HCT116 (cell line): Measurements from ENCODE around the gene RBBP8. TPM values are rescaled to one million over a fixed set of nuclear protein-coding genes. Genes with fewer than 3 reads are reported as not detected.

ENCODE experiments used
- ATAC-seq: fragments of 200-7000 bp; cut with Tn5 transposase; 2 replicates; pipeline ENCODE4 v1.9.1; 2020; ENCODE audit warnings: mild to moderate bottlenecking, moderate library complexity
- BruUV-seq: library from RNA; stranded (reverse); fragments of 400-500 nt; replicated peaks from 2 replicates; lab custom pipeline; 2021; lab: Mats Ljungman, UMichigan
- CTCF ChIA-PET: fragments of 300-600 bp; sonication (Branson Sonifier 250); formaldehyde crosslinking; loops from one replicate; lab custom pipeline; 2021; ENCODE audit warnings: antibody characterized with exemption; lab: Charles Lee
- POLR2A ChIA-PET: fragments of 300-600, 350-600 bp; sonication (Branson Sonifier 250); formaldehyde crosslinking; loops from one replicate; lab custom pipeline; 2021; ENCODE audit warnings: antibody characterized with exemption; lab: Charles Lee
- RAD21 ChIA-PET, 2 experiments: fragments of 300-600 bp; sonication (Branson Sonifier 250); formaldehyde crosslinking; loops; one replicate each; lab custom pipeline; 2023; ENCODE audit warnings: low total read pairs in 2 of 2; ENCODE audit not compliant: uncharacterized antibody in 2 of 2, unreplicated experiment in 2 of 2, low non-redundant PET in 1 of 2; lab: Charles Lee
- DNase-seq: peaks from one replicate; pipeline ENCODE4 v3.0.0-alpha.2; 2010; ENCODE audit warnings: low read depth, low spot score
- H2AFZ ChIP-seq: fragments of 200-600 bp; shearing (Covaris generic), sonication (generic); 2 replicates; pipeline ENCODE4 v1.6.1; 2017; ENCODE audit warnings: low read depth, mixed run types, mixed read lengths, antibody characterized with exemption, low read length; ENCODE audit not compliant: poor library complexity, severe bottlenecking
- H3K27ac ChIP-seq: 2 replicates; pipeline ENCODE4 v1.5.1; 2012; ENCODE audit warnings: low read depth, low read length
- H3K27me3 ChIP-seq: fragments of 200-600 bp; sonication (generic); 2 replicates; pipeline ENCODE4 v1.6.1; 2016; ENCODE audit warnings: mixed run types, low read length, mixed read lengths; ENCODE audit not compliant: insufficient read depth
- H3K36me3 ChIP-seq, 2 experiments: fragments of 200-500 bp in 1 of 2; fragments of 200-600 bp in 1 of 2; sonication (Bioruptor generic) in 1 of 2; sonication (generic) in 1 of 2; 2 replicates each; pipeline versions ENCODE4 v1.5.1 to v1.6.1; 2014 to 2016; ENCODE audit warnings: low read length in 2 of 2, inconsistent platforms in 1 of 2, mixed read lengths in 1 of 2, mixed run types in 1 of 2; ENCODE audit not compliant: insufficient read depth in 2 of 2, control insufficient read depth in 1 of 2
- H3K4me1 ChIP-seq, 2 experiments: fragments of 200-600 bp in 1 of 2; sonication (generic) in 1 of 2; 2 replicates each; pipeline versions ENCODE4 v1.5.1 to v1.6.1; 2012 to 2017; ENCODE audit warnings: low read length in 2 of 2, inconsistent platforms in 1 of 2, mild to moderate bottlenecking in 1 of 2, mixed read lengths in 1 of 2, mixed run types in 1 of 2, moderate library complexity in 1 of 2; ENCODE audit not compliant: insufficient read depth in 2 of 2, control insufficient read depth in 1 of 2
- H3K4me2 ChIP-seq: fragments of 200-600 bp; sonication (generic); 2 replicates; pipeline ENCODE4 v1.6.1; 2017; ENCODE audit warnings: mixed run types, low read length, mixed read lengths
- H3K4me3 ChIP-seq, 2 experiments: fragments of 200-600 bp in 1 of 2; sonication (generic) in 1 of 2; replicated peaks in 1 of 2; 2 replicates each; pipeline ENCODE4 v1.5.1; 2011 to 2016; ENCODE audit warnings: low read length in 2 of 2, control low read depth in 1 of 2, low read depth in 1 of 2, mild to moderate bottlenecking in 1 of 2, mixed read lengths in 1 of 2, mixed run types in 1 of 2
- H3K79me2 ChIP-seq: fragments of 200-600 bp; sonication (generic); 2 replicates; pipeline ENCODE4 v1.6.1; 2017; ENCODE audit warnings: mild to moderate bottlenecking, mixed run types, low read length, moderate library complexity, mixed read lengths; ENCODE audit not compliant: insufficient read depth
- H3K9ac ChIP-seq: fragments of 200-600 bp; sonication (generic); 2 replicates; pipeline ENCODE4 v1.6.1; 2016; ENCODE audit warnings: low read length, mixed read lengths
- H3K9me2 ChIP-seq: fragments of 200-600 bp; sonication (generic), shearing (Covaris generic); 2 replicates; pipeline ENCODE4 v1.6.1; 2017; ENCODE audit warnings: mixed run types, mild to moderate bottlenecking, moderate library complexity; ENCODE audit not compliant: insufficient read depth
- H3K9me3 ChIP-seq, 2 experiments: fragments of 200-500 bp in 1 of 2; fragments of 200-600 bp in 1 of 2; sonication (Bioruptor generic) in 1 of 2; sonication (generic) in 1 of 2; 2 replicates each; pipeline ENCODE4 v1.6.1; 2014 to 2017; ENCODE audit warnings: low read length in 2 of 2, mixed read lengths in 2 of 2, inconsistent platforms in 1 of 2, low read depth in 1 of 2, mild to moderate bottlenecking in 1 of 2, mixed run types in 1 of 2, moderate library complexity in 1 of 2; ENCODE audit not compliant: control insufficient read depth in 1 of 2, insufficient read depth in 1 of 2
- H4K20me1 ChIP-seq: fragments of 200-600 bp; sonication (generic), shearing (Covaris generic); 2 replicates; pipeline ENCODE4 v1.6.1; 2017; ENCODE audit warnings: mixed run types, mild to moderate bottlenecking, moderate library complexity; ENCODE audit not compliant: insufficient read depth
- ATF3 ChIP-seq: IDR thresholded peaks from 2 replicates; pipeline ENCODE4 v1.6.1; 2012
- CBX3 ChIP-seq: IDR thresholded peaks from 2 replicates; pipeline ENCODE4 v1.6.1; 2012; ENCODE audit warnings: low read depth
- CEBPB ChIP-seq: IDR thresholded peaks from 2 replicates; pipeline ENCODE4 v1.6.1; 2012; ENCODE audit warnings: low read depth
- EGR1 ChIP-seq: IDR thresholded peaks from 2 replicates; pipeline ENCODE4 v1.6.1; 2012; ENCODE audit warnings: low read depth
- EZH2 ChIP-seq: fragments of 200-600 bp; sonication (generic); IDR thresholded peaks from 2 replicates; pipeline ENCODE4 v1.6.1; 2017; ENCODE audit warnings: antibody characterized with exemption, mixed run types
- EZH2phosphoT487 ChIP-seq: fragments of 200-600 bp; IDR thresholded peaks from 2 replicates; pipeline ENCODE4 v1.6.1; 2018; ENCODE audit warnings: antibody characterized with exemption, borderline replicate concordance
- FOSL1 ChIP-seq: IDR thresholded peaks from 2 replicates; pipeline ENCODE4 v1.6.1; 2012; ENCODE audit warnings: low read depth
- JUND ChIP-seq: IDR thresholded peaks from 2 replicates; pipeline ENCODE4 v1.6.1; 2012
- MAX ChIP-seq: IDR thresholded peaks from 2 replicates; pipeline ENCODE4 v1.6.1; 2012
- POLR2A ChIP-seq: IDR thresholded peaks from 2 replicates; pipeline ENCODE4 v1.7.0; 2011; ENCODE audit warnings: borderline replicate concordance; ENCODE audit not compliant: insufficient read depth, insufficient read length; ENCODE audit errors: extremely low read depth
- POLR2AphosphoS5 ChIP-seq: IDR thresholded peaks from 2 replicates; pipeline ENCODE4 v1.6.1; 2011; ENCODE audit warnings: mild to moderate bottlenecking, low read depth, low read length, moderate library complexity
- RAD21 ChIP-seq: IDR thresholded peaks from 2 replicates; pipeline ENCODE4 v1.6.1; 2012; ENCODE audit warnings: low read depth, mild to moderate bottlenecking
- SIN3A ChIP-seq: IDR thresholded peaks from 2 replicates; pipeline ENCODE4 v1.6.1; 2012; ENCODE audit warnings: low read depth
- SP1 ChIP-seq: IDR thresholded peaks from 2 replicates; pipeline ENCODE4 v1.6.1; 2012; ENCODE audit warnings: low read depth
- SRF ChIP-seq: IDR thresholded peaks from 2 replicates; pipeline ENCODE4 v1.6.1; 2012; ENCODE audit warnings: low read depth
- TCF7L2 ChIP-seq: IDR thresholded peaks from 2 replicates; pipeline ENCODE4 v1.7.0; 2011; ENCODE audit warnings: borderline replicate concordance, inconsistent platforms; ENCODE audit not compliant: insufficient read depth, insufficient read length; ENCODE audit errors: extremely low read depth
- YY1 ChIP-seq: IDR thresholded peaks from 2 replicates; pipeline ENCODE4 v1.6.1; 2011; ENCODE audit warnings: low read length, low read depth, moderate library complexity, mild to moderate bottlenecking; ENCODE audit not compliant: insufficient replicate concordance; ENCODE audit errors: extremely low read depth
- ZBTB33 ChIP-seq: IDR thresholded peaks from 2 replicates; pipeline ENCODE4 v1.6.1; 2011; ENCODE audit warnings: mild to moderate bottlenecking, low read length, moderate library complexity; ENCODE audit not compliant: insufficient replicate concordance; ENCODE audit errors: extremely low read depth
- ZFX ChIP-seq: fragments of 450-650 bp; IDR thresholded peaks from 2 replicates; pipeline ENCODE4 v1.6.1; 2017
- ZNF274 ChIP-seq: fragments of 200-500 bp; sonication (Bioruptor generic); IDR thresholded peaks from 2 replicates; pipeline ENCODE4 v1.6.1; 2014; ENCODE audit warnings: mild to moderate bottlenecking, low read depth, low read length, inconsistent platforms
- intact Hi-C: fragments of 100-400 bp; cut with micrococcal nuclease; formaldehyde crosslinking; loops from 2 replicates; pipeline ENCODE4 v1.10.0; 2022
- total RNA-seq: library from RNA; stranded (reverse); gene quantifications from one replicate; pipeline ENCODE4 v1.2.1, GENCODE V29; 2021; ENCODE audit not compliant: unreplicated experiment

Gene RBBP8
- total RNA-seq, 1 experiment from 2014 or later = 66.6 TPM

GRCh38 chr18:22987547-22988189 lies 54.5 kb downstream of the RBBP8 start:
- Histone ChIP-seq H3K27ac (no peak overlapping the region), H3K4me2 (no peak overlapping the region), H3K9ac (no peak overlapping the region), H3K4me1 (no peaks in the 10 kb centered on the region), H3K4me3 (no peak overlapping the region), H3K79me2 (no peaks in the 10 kb centered on the region), H3K9me3 (no peaks in the 10 kb centered on the region), H2AFZ (no peak overlapping the region), H4K20me1 (0 out of 2 replicates have a peak, but pooled peaks cover 4% of the 10 kb centered on the region), H3K27me3 (no peaks in the 10 kb centered on the region), H3K9me2 (no peaks in the 10 kb centered on the region), H3K36me3 (peaks cover 14 to 29% of the 10 kb centered on the region in 2 experiments; a peak in 3 of 4 replicates)
- ChIA-PET CTCF (no interaction called here), RAD21 (no interaction called here), POLR2A (no interaction called here)
- TF ChIP-seq MAX (no peak), EZH2phosphoT487 (no peak), EGR1 (no peak), JUND (no peak), EZH2 (no peak), ZNF274 (no peak), SIN3A (no peak), ATF3 (no peak), YY1 (no peak), CBX3 (no peak), SRF (no peak), RAD21 (no peak), SP1 (no peak), TCF7L2 (no peak), ZFX (no peak), POLR2A (no peak), ZBTB33 (no peak), POLR2AphosphoS5 (no peak), CEBPB (no peak), FOSL1 (no peak)
- intact Hi-C loops = no loop called here
- ATAC-seq (no peak), DNase-seq (no peak)
- BruUV-seq = no TSS peak
